GM10266 (cell line): ENCODE measurements around the gene ZKSCAN3.

ENCODE experiments used
- DNase-seq: peaks from one replicate; pipeline ENCODE4 v3.0.0; 2012; ENCODE audit errors: extremely low spot score
- CTCF ChIP-seq: IDR thresholded peaks from 2 replicates; pipeline ENCODE4 v1.5.1; 2012; ENCODE audit warnings: mild to moderate bottlenecking, low read depth; ENCODE audit not compliant: control insufficient read depth, insufficient read depth; ENCODE audit errors: missing control alignments

Gene ZKSCAN3

GRCh38 chr6:28369463-28369862, 19.7 kb downstream of the ZKSCAN3 start:
- no peak for DNase-seq
- TF ChIP-seq CTCF = no peak

- DNase-seq = no peak
- no peak for TF ChIP-seq CTCF
These were observed 20.7 kb downstream of the ZKSCAN3 start for GRCh38 chr6:28370440-28370839.

GRCh38 chr6:28371280-28371679, 21.5 kb downstream of the ZKSCAN3 start:
- no peak for DNase-seq
- no peak for TF ChIP-seq CTCF

GRCh38 chr6:28371706-28372451, 22.1 kb downstream of the ZKSCAN3 start:
- DNase-seq = peak; percentile 46
- TF ChIP-seq CTCF = no peak

- DNase-seq = no peak
- no peak for TF ChIP-seq CTCF
These were observed 24.2 kb downstream of the ZKSCAN3 start for GRCh38 chr6:28373925-28374324.

- TF ChIP-seq CTCF = no peak
- DNase-seq = no peak
These were observed 28.1 kb downstream of the ZKSCAN3 start for GRCh38 chr6:28377879-28378278.

GRCh38 chr6:28378644-28379043, 28.9 kb downstream of the ZKSCAN3 start:
- no peak for DNase-seq
- TF ChIP-seq CTCF = no peak
